Mesenchymal stem cell (in vitro differentiated cells and primary cell): ENCODE data around the gene KCNQ2.

ENCODE experiments used
- DNase-seq: peaks from one replicate; pipeline ENCODE4 v3.0.0-alpha.2; 2013
- H2AFZ ChIP-seq: one replicate; pipeline ENCODE4 v1.6.1; 2013; ENCODE audit warnings: low read depth, mild to moderate bottlenecking, control low read depth, inconsistent platforms, low read length, moderate library complexity
- H2AK5ac ChIP-seq: 2 replicates; pipeline ENCODE4 v1.6.1; 2013; ENCODE audit warnings: low read length, moderate library complexity, mild to moderate bottlenecking, inconsistent platforms; ENCODE audit not compliant: severe bottlenecking
- H2BK120ac ChIP-seq: one replicate; pipeline ENCODE4 v1.6.1; 2013; ENCODE audit warnings: low read depth, mild to moderate bottlenecking, inconsistent platforms, low read length, moderate library complexity
- H2BK12ac ChIP-seq, 2 experiments: one replicate each; pipeline ENCODE4 v1.6.1; 2013; ENCODE audit warnings: inconsistent platforms in 2 of 2, low read length in 2 of 2, mild to moderate bottlenecking in 2 of 2, moderate library complexity in 2 of 2, control low read depth in 1 of 2
- H2BK15ac ChIP-seq: one replicate; pipeline ENCODE4 v1.6.1; 2013; ENCODE audit warnings: mild to moderate bottlenecking, low read depth, inconsistent platforms; ENCODE audit not compliant: poor library complexity, severe bottlenecking
- H2BK5ac ChIP-seq: 2 replicates; pipeline ENCODE4 v1.6.1; 2013; ENCODE audit warnings: low read depth, mild to moderate bottlenecking, low read length, control low read depth, inconsistent platforms; ENCODE audit not compliant: poor library complexity, severe bottlenecking
- H3K14ac ChIP-seq, 2 experiments: one replicate each; pipeline ENCODE4 v1.6.1; 2013; ENCODE audit warnings: inconsistent platforms in 2 of 2, low read length in 2 of 2, control low read depth in 1 of 2, mild to moderate bottlenecking in 1 of 2, moderate library complexity in 1 of 2
- H3K18ac ChIP-seq, 2 experiments: one replicate each; pipeline ENCODE4 v1.6.1; 2013; ENCODE audit warnings: inconsistent platforms in 2 of 2, low read length in 2 of 2, control low read depth in 1 of 2, low read depth in 1 of 2, mild to moderate bottlenecking in 1 of 2
- H3K23ac ChIP-seq, 2 experiments: one replicate each; pipeline ENCODE4 v1.6.1; 2013; ENCODE audit warnings: inconsistent platforms in 2 of 2, low read length in 2 of 2, mild to moderate bottlenecking in 2 of 2, moderate library complexity in 2 of 2, control low read depth in 1 of 2
- H3K27ac ChIP-seq: 2 replicates; pipeline ENCODE4 v1.5.1; 2013; ENCODE audit warnings: mild to moderate bottlenecking, moderate library complexity, low read length, control low read depth, inconsistent platforms; ENCODE audit not compliant: poor library complexity, severe bottlenecking
- H3K27me3 ChIP-seq, 2 experiments: 2 replicates each; pipeline versions ENCODE4 v1.6.1 to v1.7.0; 2013; ENCODE audit warnings: low read length in 2 of 2, mild to moderate bottlenecking in 2 of 2, moderate library complexity in 2 of 2, control low read depth in 1 of 2, inconsistent platforms in 1 of 2; ENCODE audit not compliant: control insufficient read depth in 1 of 2, insufficient read depth in 1 of 2
- H3K36me3 ChIP-seq, 2 experiments: 2 replicates each; pipeline versions ENCODE4 v1.6.1 to v1.7.0; 2013; ENCODE audit warnings: low read length in 2 of 2, control low read depth in 1 of 2, inconsistent platforms in 1 of 2, low read depth in 1 of 2, mild to moderate bottlenecking in 1 of 2; ENCODE audit not compliant: insufficient read depth in 2 of 2, control insufficient read depth in 1 of 2
- H3K4ac ChIP-seq, 2 experiments: one replicate each; pipeline ENCODE4 v1.6.1; 2013; ENCODE audit warnings: inconsistent platforms in 2 of 2, low read length in 2 of 2, mild to moderate bottlenecking in 2 of 2, moderate library complexity in 2 of 2, control low read depth in 1 of 2, low read depth in 1 of 2
- H3K4me1 ChIP-seq: 2 replicates; pipeline ENCODE4 v1.6.1; 2013; ENCODE audit warnings: low read depth, low read length, control low read depth; ENCODE audit not compliant: control insufficient read depth, insufficient read depth
- H3K4me2 ChIP-seq: 2 replicates; pipeline ENCODE4 v1.6.1; 2013; ENCODE audit warnings: low read length, mild to moderate bottlenecking, inconsistent platforms; ENCODE audit not compliant: poor library complexity, severe bottlenecking
- H3K4me3 ChIP-seq, 2 experiments: 2 replicates each; pipeline versions ENCODE4 v1.5.1 to v1.7.0; 2013; ENCODE audit warnings: low read length in 2 of 2, mild to moderate bottlenecking in 2 of 2, control low read depth in 1 of 2, low read depth in 1 of 2; ENCODE audit not compliant: insufficient read depth in 1 of 2
- H3K79me1 ChIP-seq: replicated peaks from 2 replicates; pipeline ENCODE4 v1.6.1; 2013; ENCODE audit warnings: mild to moderate bottlenecking, control low read depth, low read length, inconsistent platforms; ENCODE audit not compliant: poor library complexity, severe bottlenecking
- H3K9ac ChIP-seq: 2 replicates; pipeline ENCODE4 v1.7.0; 2013; ENCODE audit warnings: mild to moderate bottlenecking, low read length, moderate library complexity
- H3K9me3 ChIP-seq: 2 replicates; pipeline ENCODE4 v1.7.0; 2013; ENCODE audit warnings: mild to moderate bottlenecking, low read length; ENCODE audit not compliant: control insufficient read depth
- H4K8ac ChIP-seq: one replicate; pipeline ENCODE4 v1.6.1; 2013; ENCODE audit warnings: inconsistent platforms, mild to moderate bottlenecking, low read length, moderate library complexity
- H4K91ac ChIP-seq: one replicate; pipeline ENCODE4 v1.6.1; 2013; ENCODE audit warnings: mild to moderate bottlenecking, low read length, inconsistent platforms
- WGBS: methylation state at CpG from one replicate; pipeline ENCODE4 v1.1.7; 2013; ENCODE audit warnings: mixed read lengths; 5-methylcytosine and 5-hydroxymethylcytosine counted together

KCNQ2 gene

GRCh38 chr20:63438121-63438520 is 34.3 kb downstream of the KCNQ2 start:
- H3K4me1 ChIP-seq = no peaks in the 10 kb centered on the region
- no peaks in the 10 kb centered on the region for H3K79me1 ChIP-seq
- no peak overlapping the region for H2AK5ac ChIP-seq
- H3K27ac ChIP-seq = no peak overlapping the region
- no peak overlapping the region for H3K18ac ChIP-seq
- no peak overlapping the region for H4K91ac ChIP-seq
- no peak overlapping the region for H3K9ac ChIP-seq
- no peak overlapping the region for H3K23ac ChIP-seq
- no peak overlapping the region for H3K4me3 ChIP-seq
- H3K36me3 ChIP-seq = no peaks in the 10 kb centered on the region
- no peak overlapping the region for H2BK15ac ChIP-seq
- no peak overlapping the region for H3K4ac ChIP-seq
- WGBS = 82% methylated on average over 12 of the region's 12 CpGs
- H2BK12ac ChIP-seq = no peak overlapping the region
- H4K8ac ChIP-seq = no peak overlapping the region
- peaks cover 0 to 58% of the 10 kb centered on the region in 2 experiments for H3K27me3 ChIP-seq
- no peak overlapping the region for H2AFZ ChIP-seq
- no peaks in the 10 kb centered on the region for H3K9me3 ChIP-seq
- H2BK5ac ChIP-seq = no peak overlapping the region
- no peak overlapping the region for H3K14ac ChIP-seq
- H2BK120ac ChIP-seq = no peak overlapping the region
- no peak for DNase-seq
- no peak overlapping the region for H3K4me2 ChIP-seq

- H4K91ac ChIP-seq = no peak overlapping the region
- H3K79me1 ChIP-seq = no peaks in the 10 kb centered on the region
- no peaks in the 10 kb centered on the region for H3K36me3 ChIP-seq
- no peak overlapping the region for H3K4me2 ChIP-seq
- 84% methylated on average over 8 of the region's 9 CpGs for WGBS
- no peaks in the 10 kb centered on the region for H3K4me1 ChIP-seq
- H3K14ac ChIP-seq = no peak overlapping the region
- no peaks in the 10 kb centered on the region for H3K9me3 ChIP-seq
- no peak overlapping the region for H3K4me3 ChIP-seq
- DNase-seq = no peak
- no peak overlapping the region for H2AFZ ChIP-seq
- H3K4ac ChIP-seq = no peak overlapping the region
- H4K8ac ChIP-seq = no peak overlapping the region
- H2BK12ac ChIP-seq = no peak overlapping the region
- no peak overlapping the region for H3K9ac ChIP-seq
- H3K23ac ChIP-seq = no peak overlapping the region
- peaks cover 0 to 56% of the 10 kb centered on the region in 2 experiments for H3K27me3 ChIP-seq
- H2BK15ac ChIP-seq = no peak overlapping the region
- H2BK120ac ChIP-seq = no peak overlapping the region
- H3K18ac ChIP-seq = no peak overlapping the region
- H2BK5ac ChIP-seq = no peak overlapping the region
- H2AK5ac ChIP-seq = no peak overlapping the region
- H3K27ac ChIP-seq = no peak overlapping the region
Observed at GRCh38 chr20:63435552-63435951, 36.9 kb downstream of the KCNQ2 start.

- H3K4me1 ChIP-seq = no peaks in the 10 kb centered on the region
- no peak overlapping the region for H2BK15ac ChIP-seq
- H2AFZ ChIP-seq = no peak overlapping the region
- no peak overlapping the region for H3K4ac ChIP-seq
- WGBS = 56% methylated on average over 27 of the region's 33 CpGs
- DNase-seq = peak; percentile 9
- H3K9me3 ChIP-seq = no peaks in the 10 kb centered on the region
- H4K91ac ChIP-seq = no peak overlapping the region
- peak overlapping the region in 1 of 2 experiments; percentile 41 for H3K4me3 ChIP-seq
- no peak overlapping the region for H2BK5ac ChIP-seq
- no peak overlapping the region for H3K27ac ChIP-seq
- no peaks in the 10 kb centered on the region for H3K36me3 ChIP-seq
- H3K14ac ChIP-seq = no peak overlapping the region
- H2BK12ac ChIP-seq = no peak overlapping the region
- H3K27me3 ChIP-seq = peaks cover 0 to 56% of the 10 kb centered on the region in 2 experiments
- no peak overlapping the region for H2AK5ac ChIP-seq
- H4K8ac ChIP-seq = no peak overlapping the region
- H3K18ac ChIP-seq = no peak overlapping the region
- no peak overlapping the region for H3K4me2 ChIP-seq
- H3K79me1 ChIP-seq = no peaks in the 10 kb centered on the region
- peak overlapping the region; percentile 15 for H3K9ac ChIP-seq
- H3K23ac ChIP-seq = no peak overlapping the region
- H2BK120ac ChIP-seq = no peak overlapping the region
Observed at GRCh38 chr20:63434599-63435378, 37.7 kb downstream of the KCNQ2 start.

GRCh38 chr20:63433756-63434531 is 38.5 kb downstream of the KCNQ2 start:
- H3K36me3 ChIP-seq = no peaks in the 10 kb centered on the region
- H2BK120ac ChIP-seq = no peak overlapping the region
- no peak overlapping the region for H2AFZ ChIP-seq
- no peak for DNase-seq
- no peak overlapping the region for H3K4ac ChIP-seq
- H3K27ac ChIP-seq = no peak overlapping the region
- H3K9me3 ChIP-seq = no peaks in the 10 kb centered on the region
- peak overlapping the region; percentile 15 for H3K9ac ChIP-seq
- H3K79me1 ChIP-seq = no peaks in the 10 kb centered on the region
- WGBS = 95% methylated on average over 39 of the region's 39 CpGs
- peak overlapping the region in 1 of 2 experiments; percentile 41 for H3K4me3 ChIP-seq
- H4K91ac ChIP-seq = no peak overlapping the region
- H2AK5ac ChIP-seq = no peak overlapping the region
- no peak overlapping the region for H2BK15ac ChIP-seq
- no peak overlapping the region for H4K8ac ChIP-seq
- H3K27me3 ChIP-seq = peaks cover 0 to 54% of the 10 kb centered on the region in 2 experiments
- H2BK12ac ChIP-seq = no peak overlapping the region
- H3K23ac ChIP-seq = no peak overlapping the region
- no peak overlapping the region for H2BK5ac ChIP-seq
- H3K4me2 ChIP-seq = no peak overlapping the region
- H3K4me1 ChIP-seq = no peaks in the 10 kb centered on the region
- H3K18ac ChIP-seq = no peak overlapping the region
- no peak overlapping the region for H3K14ac ChIP-seq
